Activated naive CD4-positive, alpha-beta T cell treated with anti-CD3 and anti-CD28 coated beads, Interleukin-2, amount 10 ng/mL, durations not matched to agents 7 days and 5 days (primary cell): Measurements from ENCODE around the gene TCEA2.

ENCODE experiments used
- CTCF ChIA-PET: fragments of 350-600 bp; sonication (Branson Sonifier 250); formaldehyde crosslinking; loops from one replicate; lab custom pipeline; 2021; ENCODE audit warnings: antibody characterized with exemption; lab: Charles Lee
- DNase-seq: peaks from one replicate; pipeline ENCODE4 v3.0.0-alpha.2; 2020
- H3K27ac Mint-ChIP-seq: one replicate; pipeline ENCODE4 v1.8.0; 2021; ENCODE audit warnings: mild to moderate bottlenecking, moderate library complexity, mixed read lengths
- H3K27me3 Mint-ChIP-seq: one replicate; pipeline ENCODE4 v1.8.0; 2021; ENCODE audit warnings: mild to moderate bottlenecking, mixed read lengths
- H3K36me3 Mint-ChIP-seq: one replicate; pipeline ENCODE4 v1.8.0; 2021; ENCODE audit warnings: mixed read lengths
- H3K4me1 Mint-ChIP-seq: one replicate; pipeline ENCODE4 v1.8.0; 2021; ENCODE audit warnings: mixed read lengths
- H3K4me3 Mint-ChIP-seq: one replicate; pipeline ENCODE4 v1.8.0; 2021; ENCODE audit warnings: mild to moderate bottlenecking, moderate library complexity, mixed read lengths
- H3K9me3 Mint-ChIP-seq: one replicate; pipeline ENCODE4 v1.8.0; 2021; ENCODE audit warnings: mixed read lengths

The TCEA2 gene

GRCh38 chr20:64049060-64049877 lies 13.7 kb upstream of the TCEA2 start, which contains the start of gene SOX18:
SOX18 (minus strand) TSS chr20:64049639; CDS start chr20:64049516, 123 bp downstream.
- Mint-ChIP-seq H3K36me3 (no peaks in the 10 kb centered on the region), H3K27me3 (peaks cover 90% of the 10 kb centered on the region), H3K4me3 (peak within 1 kb of the TSS; percentile 46), H3K27ac (no peak within 1 kb of the TSS), H3K9me3 (no peaks in the 10 kb centered on the region), H3K4me1 (peaks cover 26% of the 10 kb centered on the region)
- DNase-seq, result peak; percentile 63
- CTCF ChIA-PET, result interaction anchor here (1.4 to 3.1 kb wide), 3 partner anchors 8 to 28 kb away, joined by 3 to 16 read pairs (median 6); no protein-coding TSS in a partner anchor

GRCh38 chr20:64049878-64050260 lies 13.1 kb upstream of the TCEA2 start:
- Mint-ChIP-seq H3K27ac (no peak overlapping the region), H3K4me3 (peak overlapping the region; percentile 21), H3K4me1 (peaks cover 24% of the 10 kb centered on the region), H3K9me3 (no peaks in the 10 kb centered on the region), H3K36me3 (no peaks in the 10 kb centered on the region), H3K27me3 (peaks cover 84% of the 10 kb centered on the region)
- CTCF ChIA-PET, result interaction anchor here (1.4 to 3.1 kb wide), 3 partner anchors 8 to 27 kb away, joined by 3 to 16 read pairs (median 6); no protein-coding TSS in a partner anchor
- DNase-seq, result no peak

- no peak overlapping the region for H3K27ac Mint-ChIP-seq
- H3K27me3 Mint-ChIP-seq, result peaks cover 80% of the 10 kb centered on the region
- CTCF ChIA-PET, result interaction anchor here (3.1 kb wide), 1 partner anchor 12 kb away, joined by 16 read pairs; no protein-coding TSS in a partner anchor
- peaks cover 26% of the 10 kb centered on the region for H3K4me1 Mint-ChIP-seq
- no peak overlapping the region for H3K4me3 Mint-ChIP-seq
- DNase-seq, result no peak
- H3K36me3 Mint-ChIP-seq, result no peaks in the 10 kb centered on the region
- no peaks in the 10 kb centered on the region for H3K9me3 Mint-ChIP-seq
Measured at GRCh38 chr20:64050261-64051032, 12.6 kb upstream of the TCEA2 start.

GRCh38 chr20:64051033-64051452 lies 12.0 kb upstream of the TCEA2 start:
- Mint-ChIP-seq H3K4me1 (peaks cover 21% of the 10 kb centered on the region), H3K9me3 (no peaks in the 10 kb centered on the region), H3K27ac (no peak overlapping the region), H3K27me3 (peaks cover 77% of the 10 kb centered on the region), H3K4me3 (no peak overlapping the region), H3K36me3 (no peaks in the 10 kb centered on the region)
- CTCF ChIA-PET, result interaction anchor here (3.1 kb wide), 1 partner anchor 12 kb away, joined by 16 read pairs; no protein-coding TSS in a partner anchor
- DNase-seq, result no peak

- CTCF ChIA-PET, result interaction anchor here (4.7 kb wide), 1 partner anchor 12 kb away, joined by 27 read pairs; no protein-coding TSS in a partner anchor
- Mint-ChIP-seq H3K4me1 (peaks cover 17% of the 10 kb centered on the region), H3K9me3 (no peaks in the 10 kb centered on the region), H3K27ac (peak overlapping the region; percentile 62), H3K4me3 (no peak overlapping the region), H3K27me3 (peaks cover 70% of the 10 kb centered on the region), H3K36me3 (no peaks in the 10 kb centered on the region)
- no peak for DNase-seq
Measured at GRCh38 chr20:64051561-64052325, 11.3 kb upstream of the TCEA2 start.

GRCh38 chr20:64052326-64052722 lies 10.7 kb upstream of the TCEA2 start:
- peaks cover 23% of the 10 kb centered on the region for H3K4me1 Mint-ChIP-seq
- no peaks in the 10 kb centered on the region for H3K9me3 Mint-ChIP-seq
- CTCF ChIA-PET, result interaction anchor here (4.7 kb wide), 1 partner anchor 12 kb away, joined by 27 read pairs; no protein-coding TSS in a partner anchor
- H3K27ac Mint-ChIP-seq, result no peak overlapping the region
- H3K4me3 Mint-ChIP-seq, result no peak overlapping the region
- peaks cover 64% of the 10 kb centered on the region for H3K27me3 Mint-ChIP-seq
- DNase-seq, result no peak
- peaks cover 1% of the 10 kb centered on the region for H3K36me3 Mint-ChIP-seq

- H3K4me3 Mint-ChIP-seq, result no peak overlapping the region
- no peaks in the 10 kb centered on the region for H3K9me3 Mint-ChIP-seq
- peaks cover 62% of the 10 kb centered on the region for H3K27me3 Mint-ChIP-seq
- CTCF ChIA-PET, result interaction anchor here (1.1 to 4.7 kb wide), 2 partner anchors 13 to 73 kb away, joined by 4 to 27 read pairs; partner anchors contain the start of gene SAMD10
- no peak overlapping the region for H3K27ac Mint-ChIP-seq
- no peak for DNase-seq
- H3K36me3 Mint-ChIP-seq, result peaks cover 2% of the 10 kb centered on the region
- H3K4me1 Mint-ChIP-seq, result peaks cover 31% of the 10 kb centered on the region
Measured at GRCh38 chr20:64052987-64053840, 9.8 kb upstream of the TCEA2 start.

- H3K27me3 Mint-ChIP-seq, result peaks cover 62% of the 10 kb centered on the region
- no peak overlapping the region for H3K27ac Mint-ChIP-seq
- DNase-seq, result no peak
- H3K4me3 Mint-ChIP-seq, result no peak overlapping the region
- H3K4me1 Mint-ChIP-seq, result peaks cover 34% of the 10 kb centered on the region
- CTCF ChIA-PET, result interaction anchor here (0.7 to 4.7 kb wide), 3 partner anchors 14 to 74 kb away, joined by 3 to 27 read pairs (median 4); partner anchors contain the start of gene SAMD10
- no peaks in the 10 kb centered on the region for H3K9me3 Mint-ChIP-seq
- H3K36me3 Mint-ChIP-seq, result peaks cover 2% of the 10 kb centered on the region
Measured at GRCh38 chr20:64053841-64054661, 8.9 kb upstream of the TCEA2 start.

- Mint-ChIP-seq H3K4me3 (no peak overlapping the region), H3K27ac (peak overlapping the region; percentile 24), H3K27me3 (peaks cover 62% of the 10 kb centered on the region), H3K4me1 (peaks cover 35% of the 10 kb centered on the region), H3K36me3 (peaks cover 2% of the 10 kb centered on the region), H3K9me3 (no peaks in the 10 kb centered on the region)
- no peak for DNase-seq
- CTCF ChIA-PET, result interaction anchor here (4.7 kb wide), 1 partner anchor 15 kb away, joined by 27 read pairs; no protein-coding TSS in a partner anchor
Measured at GRCh38 chr20:64055396-64055892, 7.6 kb upstream of the TCEA2 start.

- Mint-ChIP-seq H3K4me1 (peaks cover 35% of the 10 kb centered on the region), H3K27me3 (peaks cover 56% of the 10 kb centered on the region), H3K36me3 (peaks cover 2% of the 10 kb centered on the region), H3K9me3 (no peaks in the 10 kb centered on the region), H3K4me3 (no peak overlapping the region), H3K27ac (no peak overlapping the region)
- CTCF ChIA-PET, result interaction anchor here (4.7 kb wide), 1 partner anchor 16 kb away, joined by 27 read pairs; no protein-coding TSS in a partner anchor
- DNase-seq, result no peak
Measured at GRCh38 chr20:64055893-64056638, 6.9 kb upstream of the TCEA2 start.

GRCh38 chr20:64056639-64056888 lies 6.4 kb upstream of the TCEA2 start:
- no peaks in the 10 kb centered on the region for H3K9me3 Mint-ChIP-seq
- H3K27ac Mint-ChIP-seq, result no peak overlapping the region
- DNase-seq, result no peak
- peaks cover 51% of the 10 kb centered on the region for H3K27me3 Mint-ChIP-seq
- no peak overlapping the region for H3K4me3 Mint-ChIP-seq
- peaks cover 2% of the 10 kb centered on the region for H3K36me3 Mint-ChIP-seq
- H3K4me1 Mint-ChIP-seq, result peaks cover 35% of the 10 kb centered on the region
- CTCF ChIA-PET, result no interaction called here
